HG02798 (cell line): ENCODE measurements around the gene CELSR1.
"Not testable (repeated sequence)": the region's sequence is repeated elsewhere in the genome, so short reads cannot be mapped to it uniquely, and the experiment has no call there.

ENCODE experiments used
- ATAC-seq: cut with Tn5 transposase; IDR thresholded peaks from one replicate; pipeline ENCODE4 v1.9.1; 2021; ENCODE audit warnings: mild to moderate bottlenecking; ENCODE audit not compliant: unreplicated experiment, poor library complexity

The CELSR1 gene

GRCh38 chr22:46318576-46318975 lies 218.8 kb downstream of the CELSR1 start:
- no peak for ATAC-seq

GRCh38 chr22:46317646-46318045 lies 219.8 kb downstream of the CELSR1 start:
- no peak for ATAC-seq

- no peak for ATAC-seq
Observed at GRCh38 chr22:46315976-46316375, 221.4 kb downstream of the CELSR1 start.

GRCh38 chr22:46312848-46313247 lies 224.6 kb downstream of the CELSR1 start:
- not testable (repeated sequence) for ATAC-seq

GRCh38 chr22:46312056-46312455 lies 225.4 kb downstream of the CELSR1 start:
- ATAC-seq = no peak
